ENCODE results near the gene FOS.

Gene FOS

DNA sequence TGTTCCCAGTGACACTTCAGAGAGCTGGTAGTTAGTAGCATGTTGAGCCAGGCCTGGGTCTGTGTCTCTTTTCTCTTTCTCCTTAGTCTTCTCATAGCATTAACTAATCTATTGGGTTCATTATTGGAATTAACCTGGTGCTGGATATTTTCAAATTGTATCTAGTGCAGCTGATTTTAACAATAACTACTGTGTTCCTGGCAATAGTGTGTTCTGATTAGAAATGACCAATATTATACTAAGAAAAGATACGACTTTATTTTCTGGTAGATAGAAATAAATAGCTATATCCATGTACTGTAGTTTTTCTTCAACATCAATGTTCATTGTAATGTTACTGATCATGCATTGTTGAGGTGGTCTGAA, 3.0 kb downstream of the FOS start:
- CTCF ChIA-PET: interaction anchor here (0.6 to 2.1 kb wide), 4 partner anchors 9 to 669 kb away, joined by 3 to 6 read pairs (median 4); no protein-coding TSS in a partner anchor
- Histone ChIP-seq H3K36me3 (ENCODE audit: control insufficient read depth in 2 of 2, insufficient read depth in 1 of 2, low read length in 2 of 2) (peaks cover 0 to 19% of the 10 kb centered on the region in 2 experiments; a peak in 1 of 3 replicates), H3K27ac (ENCODE audit: extremely low read depth, low read depth, low read length) (no peak overlapping the region), H3K4me3 (ENCODE audit: low read depth, low read length) (no peak overlapping the region), H3K9me3 (ENCODE audit: control insufficient read depth, insufficient read depth, low read depth, low read length) (no peaks in the 10 kb centered on the region), H3K4me1 (ENCODE audit: control insufficient read depth, insufficient read depth, low read length) (peaks cover 4% of the 10 kb centered on the region; the same call in 1 of the 2 replicates)
- TF ChIP-seq ZNF37A (tag by site-specific recombination; IDR thresholded peaks at IDR 0.05) (no peak), ZNF776 (tag by site-specific recombination; IDR thresholded peaks at IDR 0.05; ENCODE audit: borderline replicate concordance) (no peak), ZNF837 (tag by site-specific recombination; IDR thresholded peaks at IDR 0.05) (no peak), ZNF394 (tag by site-specific recombination; IDR thresholded peaks at IDR 0.05; ENCODE audit: borderline replicate concordance) (no peak), ZNF121 (tag by site-specific recombination; IDR thresholded peaks at IDR 0.05) (no peak), GLI2 (tag by site-specific recombination; IDR thresholded peaks at IDR 0.05; ENCODE audit: borderline replicate concordance, low read depth) (no peak), MEIS1 (CRISPR knock-in tag; IDR thresholded peaks at IDR 0.05; ENCODE audit: borderline replicate concordance) (no peak), ZNF292 (tag by site-specific recombination; IDR thresholded peaks at IDR 0.05; ENCODE audit: borderline replicate concordance, low read depth) (no peak), ZNF621 (tag by site-specific recombination; IDR thresholded peaks at IDR 0.05) (no peak), ZBTB1 (tag by site-specific recombination; IDR thresholded peaks at IDR 0.05) (no peak), SETDB1 (IDR thresholded peaks at IDR 0.05; ENCODE audit: insufficient read length, low read length) (no peak), ZNF335 (tag by site-specific recombination; conservative IDR thresholded peaks at IDR 0.05) (no peak), ZNF555 (tag by site-specific recombination; conservative IDR thresholded peaks at IDR 0.05) (no peak), HOXD13 (CRISPR knock-in tag; IDR thresholded peaks at IDR 0.05; ENCODE audit: borderline replicate concordance) (no peak), PRDM1 (tag by site-specific recombination; IDR thresholded peaks at IDR 0.05) (no peak), ZFP69B (tag by site-specific recombination; IDR thresholded peaks at IDR 0.05) (no peak)
- TF ChIP-seq, protein P1, sequence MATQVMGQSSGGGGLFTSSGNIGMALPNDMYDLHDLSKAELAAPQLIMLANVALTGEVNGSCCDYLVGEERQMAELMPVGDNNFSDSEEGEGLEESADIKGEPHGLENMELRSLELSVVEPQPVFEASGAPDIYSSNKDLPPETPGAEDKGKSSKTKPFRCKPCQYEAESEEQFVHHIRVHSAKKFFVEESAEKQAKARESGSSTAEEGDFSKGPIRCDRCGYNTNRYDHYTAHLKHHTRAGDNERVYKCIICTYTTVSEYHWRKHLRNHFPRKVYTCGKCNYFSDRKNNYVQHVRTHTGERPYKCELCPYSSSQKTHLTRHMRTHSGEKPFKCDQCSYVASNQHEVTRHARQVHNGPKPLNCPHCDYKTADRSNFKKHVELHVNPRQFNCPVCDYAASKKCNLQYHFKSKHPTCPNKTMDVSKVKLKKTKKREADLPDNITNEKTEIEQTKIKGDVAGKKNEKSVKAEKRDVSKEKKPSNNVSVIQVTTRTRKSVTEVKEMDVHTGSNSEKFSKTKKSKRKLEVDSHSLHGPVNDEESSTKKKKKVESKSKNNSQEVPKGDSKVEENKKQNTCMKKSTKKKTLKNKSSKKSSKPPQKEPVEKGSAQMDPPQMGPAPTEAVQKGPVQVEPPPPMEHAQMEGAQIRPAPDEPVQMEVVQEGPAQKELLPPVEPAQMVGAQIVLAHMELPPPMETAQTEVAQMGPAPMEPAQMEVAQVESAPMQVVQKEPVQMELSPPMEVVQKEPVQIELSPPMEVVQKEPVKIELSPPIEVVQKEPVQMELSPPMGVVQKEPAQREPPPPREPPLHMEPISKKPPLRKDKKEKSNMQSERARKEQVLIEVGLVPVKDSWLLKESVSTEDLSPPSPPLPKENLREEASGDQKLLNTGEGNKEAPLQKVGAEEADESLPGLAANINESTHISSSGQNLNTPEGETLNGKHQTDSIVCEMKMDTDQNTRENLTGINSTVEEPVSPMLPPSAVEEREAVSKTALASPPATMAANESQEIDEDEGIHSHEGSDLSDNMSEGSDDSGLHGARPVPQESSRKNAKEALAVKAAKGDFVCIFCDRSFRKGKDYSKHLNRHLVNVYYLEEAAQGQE (tag by site-specific recombination; IDR thresholded peaks at IDR 0.05): no peak
- TF ChIP-seq, protein P2, sequence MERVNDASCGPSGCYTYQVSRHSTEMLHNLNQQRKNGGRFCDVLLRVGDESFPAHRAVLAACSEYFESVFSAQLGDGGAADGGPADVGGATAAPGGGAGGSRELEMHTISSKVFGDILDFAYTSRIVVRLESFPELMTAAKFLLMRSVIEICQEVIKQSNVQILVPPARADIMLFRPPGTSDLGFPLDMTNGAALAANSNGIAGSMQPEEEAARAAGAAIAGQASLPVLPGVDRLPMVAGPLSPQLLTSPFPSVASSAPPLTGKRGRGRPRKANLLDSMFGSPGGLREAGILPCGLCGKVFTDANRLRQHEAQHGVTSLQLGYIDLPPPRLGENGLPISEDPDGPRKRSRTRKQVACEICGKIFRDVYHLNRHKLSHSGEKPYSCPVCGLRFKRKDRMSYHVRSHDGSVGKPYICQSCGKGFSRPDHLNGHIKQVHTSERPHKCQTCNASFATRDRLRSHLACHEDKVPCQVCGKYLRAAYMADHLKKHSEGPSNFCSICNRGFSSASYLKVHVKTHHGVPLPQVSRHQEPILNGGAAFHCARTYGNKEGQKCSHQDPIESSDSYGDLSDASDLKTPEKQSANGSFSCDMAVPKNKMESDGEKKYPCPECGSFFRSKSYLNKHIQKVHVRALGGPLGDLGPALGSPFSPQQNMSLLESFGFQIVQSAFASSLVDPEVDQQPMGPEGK (tag by site-specific recombination; IDR thresholded peaks at IDR 0.05): no peak
- TF ChIP-seq, protein P3, sequence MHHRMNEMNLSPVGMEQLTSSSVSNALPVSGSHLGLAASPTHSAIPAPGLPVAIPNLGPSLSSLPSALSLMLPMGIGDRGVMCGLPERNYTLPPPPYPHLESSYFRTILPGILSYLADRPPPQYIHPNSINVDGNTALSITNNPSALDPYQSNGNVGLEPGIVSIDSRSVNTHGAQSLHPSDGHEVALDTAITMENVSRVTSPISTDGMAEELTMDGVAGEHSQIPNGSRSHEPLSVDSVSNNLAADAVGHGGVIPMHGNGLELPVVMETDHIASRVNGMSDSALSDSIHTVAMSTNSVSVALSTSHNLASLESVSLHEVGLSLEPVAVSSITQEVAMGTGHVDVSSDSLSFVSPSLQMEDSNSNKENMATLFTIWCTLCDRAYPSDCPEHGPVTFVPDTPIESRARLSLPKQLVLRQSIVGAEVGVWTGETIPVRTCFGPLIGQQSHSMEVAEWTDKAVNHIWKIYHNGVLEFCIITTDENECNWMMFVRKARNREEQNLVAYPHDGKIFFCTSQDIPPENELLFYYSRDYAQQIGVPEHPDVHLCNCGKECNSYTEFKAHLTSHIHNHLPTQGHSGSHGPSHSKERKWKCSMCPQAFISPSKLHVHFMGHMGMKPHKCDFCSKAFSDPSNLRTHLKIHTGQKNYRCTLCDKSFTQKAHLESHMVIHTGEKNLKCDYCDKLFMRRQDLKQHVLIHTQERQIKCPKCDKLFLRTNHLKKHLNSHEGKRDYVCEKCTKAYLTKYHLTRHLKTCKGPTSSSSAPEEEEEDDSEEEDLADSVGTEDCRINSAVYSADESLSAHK (tag by site-specific recombination; IDR thresholded peaks at IDR 0.05): no peak
- POLR2A ChIA-PET: interaction anchor here (0.6 to 1.6 kb wide), 2 partner anchors 11 to 23 kb away, joined by 3 to 5 read pairs; no protein-coding TSS in a partner anchor
